ENCODE data around the gene PHF20. TPM values are rescaled to one million over a fixed set of nuclear protein-coding genes. Genes with fewer than 3 reads are reported as not detected.
"Not testable (repeated sequence)": the region's sequence is repeated elsewhere in the genome, so short reads cannot be mapped to it uniquely, and the experiment has no call there.

The PHF20 gene
- total RNA-seq, 2 donors from 2014 or later, result 60.4 to 88.6 TPM

- no peaks in the 10 kb centered on the region for H3K9me3 Mint-ChIP-seq
- DNase-seq (ENCODE audit: low spot score) (no peak), ATAC-seq (no peak)
- peaks cover 48 to 58% of the 10 kb centered on the region in 2 donors for H3K4me1 Mint-ChIP-seq (ENCODE audit: low read depth in 2 of 2)
- peaks cover 49% of the 10 kb centered on the region for H3K36me3 Mint-ChIP-seq
- H3K27me3 Mint-ChIP-seq, result no peaks in the 10 kb centered on the region
- H3K4me3 Mint-ChIP-seq, result peak overlapping the region; percentile 52
- H3K27ac Mint-ChIP-seq, result peak overlapping the region; percentile 29 to 51
Measured at GRCh38 chr20:35734374-35734773, 37.4 kb upstream of the PHF20 start.

GRCh38 chr20:35734777-35735649 is 36.8 kb upstream of the PHF20 start:
- no peaks in the 10 kb centered on the region for H3K27me3 Mint-ChIP-seq
- DNase-seq (ENCODE audit: low spot score) (no peak), ATAC-seq (no peak)
- H3K4me1 Mint-ChIP-seq (ENCODE audit: low read depth in 2 of 2), result peaks cover 50 to 61% of the 10 kb centered on the region in 2 donors
- no peaks in the 10 kb centered on the region for H3K9me3 Mint-ChIP-seq
- H3K27ac Mint-ChIP-seq, result peak overlapping the region; percentile 51 to 64
- H3K36me3 Mint-ChIP-seq, result peaks cover 53% of the 10 kb centered on the region
- H3K4me3 Mint-ChIP-seq, result peak overlapping the region; percentile 70

- peaks cover 54 to 61% of the 10 kb centered on the region in 2 donors for H3K4me1 Mint-ChIP-seq (ENCODE audit: low read depth in 2 of 2)
- DNase-seq (ENCODE audit: low spot score) (no peak), ATAC-seq (no peak)
- H3K27me3 Mint-ChIP-seq, result no peaks in the 10 kb centered on the region
- peaks cover 59% of the 10 kb centered on the region for H3K36me3 Mint-ChIP-seq
- H3K9me3 Mint-ChIP-seq, result no peaks in the 10 kb centered on the region
- peak overlapping the region; percentile 64 to 71 for H3K27ac Mint-ChIP-seq
- H3K4me3 Mint-ChIP-seq, result peak overlapping the region; percentile 70
Measured at GRCh38 chr20:35735826-35736470, 35.9 kb upstream of the PHF20 start.

- ATAC-seq (no peak), DNase-seq (ENCODE audit: low spot score) (no peak)
- Mint-ChIP-seq H3K27ac (peak overlapping the region; percentile 75), H3K4me1 (ENCODE audit: low read depth in 2 of 2) (peaks cover 58 to 62% of the 10 kb centered on the region in 2 donors), H3K4me3 (peak overlapping the region; percentile 93), H3K27me3 (no peaks in the 10 kb centered on the region), H3K9me3 (no peaks in the 10 kb centered on the region), H3K36me3 (peaks cover 58% of the 10 kb centered on the region)
Measured at GRCh38 chr20:35737865-35738333, 33.9 kb upstream of the PHF20 start.

- Mint-ChIP-seq H3K4me1 (ENCODE audit: low read depth in 2 of 2) (peaks cover 56 to 63% of the 10 kb centered on the region in 2 donors), H3K27ac (peak overlapping the region; percentile 75), H3K36me3 (peaks cover 55% of the 10 kb centered on the region)
Measured at GRCh38 chr20:35738410-35739179, 33.2 kb upstream of the PHF20 start.

GRCh38 chr20:35739294-35740163 is 32.3 kb upstream of the PHF20 start:
- DNase-seq (ENCODE audit: low spot score), result no peak

More at GRCh38 chr20:35738410-35739179, 33.2 kb upstream of the PHF20 start:
- Mint-ChIP-seq H3K9me3 (no peaks in the 10 kb centered on the region), H3K4me3 (peak overlapping the region; percentile 93), H3K27me3 (no peaks in the 10 kb centered on the region)
- DNase-seq (ENCODE audit: low spot score) (no peak), ATAC-seq (no peak)

GRCh38 chr20:35741892-35742740 is 29.7 kb upstream of the PHF20 start, which contains the start of gene RBM39:
Gene RBM39 (minus strand): TSS chr20:35742260. CDS start chr20:35740874, 1,386 bp downstream.
- Mint-ChIP-seq H3K4me1 (ENCODE audit: low read depth in 2 of 2) (peaks cover 44 to 50% of the 10 kb centered on the region in 2 donors), H3K4me3 (peak within 1 kb of the TSS; percentile 93), H3K27me3 (no peaks in the 10 kb centered on the region), H3K27ac (peak within 1 kb of the TSS; percentile 93 to 99), H3K36me3 (peaks cover 34% of the 10 kb centered on the region), H3K9me3 (no peaks in the 10 kb centered on the region)
- peak; percentile 100 for DNase-seq (ENCODE audit: low spot score)
- ATAC-seq, result peak; percentile 94 to 96

More at GRCh38 chr20:35739294-35740163, 32.3 kb upstream of the PHF20 start:
- H3K9me3 Mint-ChIP-seq, result no peaks in the 10 kb centered on the region
- peaks cover 54 to 63% of the 10 kb centered on the region in 2 donors for H3K4me1 Mint-ChIP-seq (ENCODE audit: low read depth in 2 of 2)
- no peak for ATAC-seq
- H3K36me3 Mint-ChIP-seq, result peaks cover 46% of the 10 kb centered on the region
- H3K4me3 Mint-ChIP-seq, result peak overlapping the region; percentile 93
- no peaks in the 10 kb centered on the region for H3K27me3 Mint-ChIP-seq
- H3K27ac Mint-ChIP-seq, result peak overlapping the region; percentile 93 to 99

- Mint-ChIP-seq H3K27me3 (no peaks in the 10 kb centered on the region), H3K9me3 (no peaks in the 10 kb centered on the region), H3K36me3 (peaks cover 33% of the 10 kb centered on the region), H3K4me1 (ENCODE audit: low read depth in 2 of 2) (peaks cover 44 to 50% of the 10 kb centered on the region in 2 donors), H3K4me3 (peak overlapping the region; percentile 93), H3K27ac (peak overlapping the region; percentile 93 to 99)
- no peak for DNase-seq (ENCODE audit: low spot score)
- no peak for ATAC-seq
Measured at GRCh38 chr20:35742741-35743523, 28.9 kb upstream of the PHF20 start.

GRCh38 chr20:35743693-35744491 is 27.9 kb upstream of the PHF20 start:
- H3K4me3 Mint-ChIP-seq, result peak overlapping the region; percentile 93

GRCh38 chr20:35744492-35744841 is 27.3 kb upstream of the PHF20 start:
- not testable (repeated sequence) for H3K9me3 Mint-ChIP-seq; DNase-seq (ENCODE audit: low spot score); H3K27me3 Mint-ChIP-seq; ATAC-seq
- Mint-ChIP-seq H3K4me3 (peak overlapping the region; percentile 93), H3K27ac (peak overlapping the region; percentile 93 to 99), H3K4me1 (ENCODE audit: low read depth in 2 of 2) (peaks cover 31 to 36% of the 10 kb centered on the region in 2 donors), H3K36me3 (peaks cover 20% of the 10 kb centered on the region)

More at GRCh38 chr20:35743693-35744491, 27.9 kb upstream of the PHF20 start:
- H3K36me3 Mint-ChIP-seq, result peaks cover 24% of the 10 kb centered on the region
- H3K4me1 Mint-ChIP-seq (ENCODE audit: low read depth in 2 of 2), result peaks cover 35 to 40% of the 10 kb centered on the region in 2 donors
- H3K27ac Mint-ChIP-seq, result peak overlapping the region; percentile 93 to 99
- H3K27me3 Mint-ChIP-seq, result no peaks in the 10 kb centered on the region
- no peaks in the 10 kb centered on the region for H3K9me3 Mint-ChIP-seq
- no peak for DNase-seq (ENCODE audit: low spot score)
- ATAC-seq, result no peak

GRCh38 chr20:35750611-35751010 is 21.2 kb upstream of the PHF20 start:
- Mint-ChIP-seq H3K27me3 (no peaks in the 10 kb centered on the region), H3K36me3 (no peaks in the 10 kb centered on the region), H3K4me3 (no peak overlapping the region), H3K4me1 (ENCODE audit: low read depth in 2 of 2) (no peaks in the 10 kb centered on the region), H3K27ac (no peak overlapping the region), H3K9me3 (no peaks in the 10 kb centered on the region)
- ATAC-seq (no peak), DNase-seq (ENCODE audit: low spot score) (no peak)

All from natural killer cell treated with Interleukin-12 subunit alpha and Interleukin-12 subunit beta and Interleukin-15 and Interleukin-18, amount 100 ng/mL, for 72 hours (primary cell).